SK-N-MC (cell line): ENCODE measurements around the gene CLEC4E.
"Not testable (repeated sequence)": the region's sequence is repeated elsewhere in the genome, so short reads cannot be mapped to it uniquely, and the experiment has no call there.

ENCODE experiments used
- EZH2 ChIP-seq: fragments of 200-600 bp; sonication (generic); IDR thresholded peaks from one replicate; pipeline ENCODE4 v1.6.1; 2017; ENCODE audit warnings: antibody characterized with exemption
- POLR2AphosphoS5 ChIP-seq: IDR thresholded peaks from 2 replicates; pipeline ENCODE4 v1.6.1; 2012; ENCODE audit warnings: mild to moderate bottlenecking, low read depth, low read length, borderline replicate concordance

- TF ChIP-seq EZH2, POLR2AphosphoS5: not testable (repeated sequence)
Observed at GRCh38 chr12:8540831-8541230, at the start of gene CLEC4E.
